AG09309 (cell line): ENCODE data around the gene YPEL1.

Source experiments
- DNase-seq: peaks from one replicate; pipeline ENCODE4 v3.0.0-alpha.2; 2010; ENCODE audit warnings: low read depth
- H3K4me3 ChIP-seq: 2 replicates; pipeline ENCODE4 v1.5.1; 2011; ENCODE audit warnings: mild to moderate bottlenecking, low read depth, low read length, moderate library complexity; ENCODE audit not compliant: control insufficient read depth
- CTCF ChIP-seq: IDR thresholded peaks from 2 replicates; pipeline ENCODE4 v1.5.1; 2011; ENCODE audit warnings: mild to moderate bottlenecking, low read depth, low read length, inconsistent platforms; ENCODE audit not compliant: insufficient read depth, control insufficient read depth; ENCODE audit errors: missing control alignments

The YPEL1 gene

GRCh38 chr22:21739828-21740377 is 4.3 kb upstream of the YPEL1 start:
- no peak overlapping the region for H3K4me3 ChIP-seq
- no peak for TF ChIP-seq CTCF

DNA sequence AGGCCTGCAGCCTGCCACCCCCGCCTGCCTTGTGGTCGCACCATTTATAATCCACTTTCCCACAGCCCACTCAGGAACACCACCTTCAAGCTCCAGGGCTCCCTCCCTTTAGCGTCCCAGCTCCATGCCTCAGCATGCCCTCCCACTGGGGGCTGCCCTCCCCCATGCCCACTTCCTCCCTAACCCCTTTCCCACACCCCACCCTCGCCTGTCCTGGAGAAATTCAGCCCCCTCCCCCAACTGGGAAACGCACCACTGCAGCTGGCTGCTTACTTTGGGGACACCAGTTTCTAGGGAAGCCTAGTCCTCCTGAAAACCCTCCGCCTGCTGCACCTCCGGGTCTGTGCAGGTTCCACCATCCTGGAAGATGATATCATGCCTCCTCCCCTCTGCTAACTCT is 3.4 kb upstream of the YPEL1 start:
- no peak for TF ChIP-seq CTCF
- DNase-seq, result no peak

More at GRCh38 chr22:21739828-21740377, 4.3 kb upstream of the YPEL1 start:
- DNase-seq, result no peak

GRCh38 chr22:21738081-21738480 is 2.5 kb upstream of the YPEL1 start:
- H3K4me3 ChIP-seq, result no peak overlapping the region
- no peak for DNase-seq
- no peak for TF ChIP-seq CTCF

More for the DNA sequence above, 3.4 kb upstream of the YPEL1 start:
- no peak overlapping the region for H3K4me3 ChIP-seq

GRCh38 chr22:21736948-21737347 is 1.4 kb upstream of the YPEL1 start:
- no peak overlapping the region for H3K4me3 ChIP-seq
- no peak for TF ChIP-seq CTCF
- DNase-seq, result no peak

- H3K4me3 ChIP-seq, result peak overlapping the region; percentile 35
- TF ChIP-seq CTCF, result no peak
These were observed 569 bp upstream of the YPEL1 start for GRCh38 chr22:21736084-21736642.

GRCh38 chr22:21734540-21735199 is 924 bp downstream of the YPEL1 start:
- DNase-seq, result no peak

More at GRCh38 chr22:21736084-21736642, 569 bp upstream of the YPEL1 start:
- DNase-seq, result no peak

More at GRCh38 chr22:21734540-21735199, 924 bp downstream of the YPEL1 start:
- no peak for TF ChIP-seq CTCF
- peak overlapping the region; percentile 44 for H3K4me3 ChIP-seq
